ENCODE results near the gene NPW. TPM values are rescaled to one million over a fixed set of nuclear protein-coding genes. Genes with fewer than 3 reads are reported as not detected.

Gene NPW
- total and polyA plus RNA-seq, 2 of the 8 experiments (the other 6 are each of a cell fraction or from before 2014, with no cell fraction given) = 4.0 to 10.3 TPM

GRCh38 chr16:2042171-2042985 is 22.8 kb downstream of the NPW start (continued):
- TF ChIP-seq SP4 (IDR thresholded peaks at IDR 0.05; ENCODE audit: low read length) (no peak), EGR1 (IDR thresholded peaks at IDR 0.05; ENCODE audit: borderline replicate concordance, low read depth, low read length) (no peak), CHD2 (IDR thresholded peaks at IDR 0.05; ENCODE audit: low read length) (no peak), CTCF (IDR thresholded peaks at IDR 0.05; ENCODE audit: control extremely low read depth in 1 of 3, insufficient read depth in 1 of 3, low read depth in 1 of 3, low read length in 3 of 3) (no peak), MAFK (IDR thresholded peaks at IDR 0.05; ENCODE audit: low read depth, low read length) (no peak)
